Measurements from ENCODE around the gene ZNF829.

Gene ZNF829

GRCh38 chr19:36918090-36918489 is 2.0 kb upstream of the ZNF829 start:
- TF ChIP-seq CTCF (IDR thresholded peaks at IDR 0.05; ENCODE audit: control insufficient read depth, insufficient read depth, low read depth, low read length, missing control alignments) = no peak
- no peak for DNase-seq (ENCODE audit: low read depth)
- H3K4me3 ChIP-seq (ENCODE audit: control insufficient read depth, low read depth, low read length) = no peak overlapping the region

- TF ChIP-seq CTCF (IDR thresholded peaks at IDR 0.05; ENCODE audit: control insufficient read depth, insufficient read depth, low read depth, low read length, missing control alignments) = no peak
- peak overlapping the region; percentile 88 for H3K4me3 ChIP-seq (ENCODE audit: control insufficient read depth, low read depth, low read length)
- no peak for DNase-seq (ENCODE audit: low read depth)
These were observed 900 bp upstream of the ZNF829 start for GRCh38 chr19:36916991-36917390.

- DNase-seq (ENCODE audit: low read depth) = no peak
- H3K4me3 ChIP-seq (ENCODE audit: control insufficient read depth, low read depth, low read length) = no peak overlapping the region
- no peak for TF ChIP-seq CTCF (IDR thresholded peaks at IDR 0.05; ENCODE audit: control insufficient read depth, insufficient read depth, low read depth, low read length, missing control alignments)
These were observed 17.7 kb downstream of the ZNF829 start for GRCh38 chr19:36898422-36898821.

- no peak for DNase-seq (ENCODE audit: low read depth)
- H3K4me3 ChIP-seq (ENCODE audit: control insufficient read depth, low read depth, low read length) = no peak overlapping the region
- TF ChIP-seq CTCF (IDR thresholded peaks at IDR 0.05; ENCODE audit: control insufficient read depth, insufficient read depth, low read depth, low read length, missing control alignments) = no peak
These were observed 21.2 kb downstream of the ZNF829 start for GRCh38 chr19:36894849-36895383.

- no peak overlapping the region for H3K4me3 ChIP-seq (ENCODE audit: control insufficient read depth, low read depth, low read length)
- no peak for DNase-seq (ENCODE audit: low read depth)
- TF ChIP-seq CTCF (IDR thresholded peaks at IDR 0.05; ENCODE audit: control insufficient read depth, insufficient read depth, low read depth, low read length, missing control alignments) = no peak
These were observed 24.2 kb downstream of the ZNF829 start for GRCh38 chr19:36891768-36892357.

DNA sequence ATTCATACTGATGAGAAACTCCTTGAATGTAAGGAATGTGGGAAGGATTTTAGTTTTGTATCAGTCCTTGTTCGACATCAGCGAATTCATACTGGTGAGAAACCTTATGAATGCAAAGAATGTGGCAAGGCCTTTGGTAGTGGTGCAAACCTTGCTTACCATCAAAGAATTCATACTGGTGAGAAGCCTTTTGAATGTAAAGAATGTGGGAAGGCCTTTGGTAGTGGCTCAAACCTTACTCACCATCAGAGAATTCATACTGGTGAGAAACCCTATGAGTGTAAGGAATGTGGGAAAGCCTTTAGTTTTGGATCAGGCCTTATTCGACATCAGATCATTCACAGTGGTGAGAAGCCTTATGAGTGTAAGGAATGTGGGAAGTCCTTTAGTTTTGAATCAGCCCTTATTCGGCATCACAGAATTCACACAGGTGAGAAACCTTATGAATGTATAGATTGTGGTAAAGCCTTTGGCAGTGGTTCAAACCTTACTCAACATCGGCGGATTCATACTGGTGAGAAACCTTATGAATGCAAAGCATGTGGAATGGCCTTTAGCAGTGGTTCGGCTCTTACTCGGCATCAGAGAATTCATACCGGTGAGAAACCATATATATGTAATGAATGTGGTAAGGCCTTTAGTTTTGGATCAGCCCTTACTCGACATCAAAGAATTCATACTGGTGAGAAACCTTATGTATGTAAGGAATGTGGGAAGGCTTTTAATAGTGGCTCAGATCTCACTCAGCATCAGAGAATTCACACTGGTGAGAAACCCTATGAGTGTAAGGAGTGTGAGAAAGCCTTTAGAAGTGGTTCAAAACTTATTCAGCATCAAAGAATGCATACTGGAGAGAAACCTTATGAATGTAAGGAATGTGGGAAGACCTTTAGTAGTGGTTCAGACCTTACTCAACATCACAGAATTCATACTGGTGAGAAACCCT is 38.8 kb downstream of the ZNF829 start:
- no peak for DNase-seq (ENCODE audit: low read depth)
- TF ChIP-seq CTCF (IDR thresholded peaks at IDR 0.05; ENCODE audit: control insufficient read depth, insufficient read depth, low read depth, low read length, missing control alignments) = no peak
- no peak overlapping the region for H3K4me3 ChIP-seq (ENCODE audit: control insufficient read depth, low read depth, low read length)
